ENCODE data around the gene NDST3. TPM values are rescaled to one million over a fixed set of nuclear protein-coding genes. Genes with fewer than 3 reads are reported as not detected.

Gene NDST3
- total RNA-seq, 1 experiment from 2014 or later: not detected

DNA sequence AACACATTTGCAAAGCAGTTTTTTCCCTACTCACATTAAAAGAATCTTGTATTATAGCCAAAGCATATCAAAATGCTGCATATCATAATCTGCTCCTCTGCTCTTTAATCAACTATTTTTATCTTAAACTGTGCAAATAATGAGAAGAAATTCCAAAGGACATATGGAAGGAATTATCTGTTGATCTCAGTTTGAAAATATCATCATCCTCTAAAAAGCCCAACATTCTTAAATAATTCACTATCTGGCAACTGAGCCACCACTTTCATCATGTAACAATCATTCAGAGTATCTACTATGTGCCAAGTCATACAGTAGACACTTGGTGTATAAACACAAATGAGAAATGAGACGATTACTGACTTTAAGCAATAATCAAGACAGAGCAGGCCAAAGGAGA lies 255.5 kb downstream of the NDST3 start:
- no peak overlapping the region for H3K4me3 ChIP-seq (ENCODE audit: low read depth in 2 of 2, low read length in 2 of 2)
- in situ Hi-C loops (cut with HindIII; ENCODE audit: low pct_unique_long_range_greater_than_20kb, low sequenced_read_pairs) (no loop called here), intact Hi-C loops (cut with micrococcal nuclease; ENCODE audit: unreplicated experiment) (no loop called here)
- no peaks in the 10 kb centered on the region for H3K27me3 ChIP-seq (ENCODE audit: control insufficient read depth, insufficient read depth, low read length)
- no peak overlapping the region for H3K27ac ChIP-seq (ENCODE audit: low read length)
- no TSS peak for BruUV-seq (replicated peaks)
- H3K9me3 ChIP-seq (ENCODE audit: control insufficient read depth, insufficient read depth, low read depth, low read length): no peaks in the 10 kb centered on the region
- H3K36me3 ChIP-seq (ENCODE audit: control insufficient read depth, insufficient read depth, low read length): no peaks in the 10 kb centered on the region
- TF ChIP-seq TCF7L2 (IDR thresholded peaks at IDR 0.05; ENCODE audit: low read depth, low read length): no peak
- no peak for TF ChIP-seq REST (IDR thresholded peaks at IDR 0.05; ENCODE audit: insufficient read depth in 1 of 2, low read depth in 2 of 2, low read length in 1 of 2)
- no peak for TF ChIP-seq POLR2AphosphoS5 (IDR thresholded peaks at IDR 0.05; ENCODE audit: low read depth, low read length)
- TF ChIP-seq SIN3A (IDR thresholded peaks at IDR 0.05; ENCODE audit: borderline replicate concordance, insufficient read depth, low read depth, low read length): no peak
- TF ChIP-seq, protein P1, sequence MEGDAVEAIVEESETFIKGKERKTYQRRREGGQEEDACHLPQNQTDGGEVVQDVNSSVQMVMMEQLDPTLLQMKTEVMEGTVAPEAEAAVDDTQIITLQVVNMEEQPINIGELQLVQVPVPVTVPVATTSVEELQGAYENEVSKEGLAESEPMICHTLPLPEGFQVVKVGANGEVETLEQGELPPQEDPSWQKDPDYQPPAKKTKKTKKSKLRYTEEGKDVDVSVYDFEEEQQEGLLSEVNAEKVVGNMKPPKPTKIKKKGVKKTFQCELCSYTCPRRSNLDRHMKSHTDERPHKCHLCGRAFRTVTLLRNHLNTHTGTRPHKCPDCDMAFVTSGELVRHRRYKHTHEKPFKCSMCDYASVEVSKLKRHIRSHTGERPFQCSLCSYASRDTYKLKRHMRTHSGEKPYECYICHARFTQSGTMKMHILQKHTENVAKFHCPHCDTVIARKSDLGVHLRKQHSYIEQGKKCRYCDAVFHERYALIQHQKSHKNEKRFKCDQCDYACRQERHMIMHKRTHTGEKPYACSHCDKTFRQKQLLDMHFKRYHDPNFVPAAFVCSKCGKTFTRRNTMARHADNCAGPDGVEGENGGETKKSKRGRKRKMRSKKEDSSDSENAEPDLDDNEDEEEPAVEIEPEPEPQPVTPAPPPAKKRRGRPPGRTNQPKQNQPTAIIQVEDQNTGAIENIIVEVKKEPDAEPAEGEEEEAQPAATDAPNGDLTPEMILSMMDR (IDR thresholded peaks at IDR 0.05): no peak
- DNase-seq (ENCODE audit: low read depth, low spot score) (no peak), ATAC-seq (no peak)
- no peaks in the 10 kb centered on the region for H3K4me1 ChIP-seq (ENCODE audit: control insufficient read depth, insufficient read depth, low read length)
- ChIA-PET POLR2A (no interaction called here), CTCF (no interaction called here)

DNA sequence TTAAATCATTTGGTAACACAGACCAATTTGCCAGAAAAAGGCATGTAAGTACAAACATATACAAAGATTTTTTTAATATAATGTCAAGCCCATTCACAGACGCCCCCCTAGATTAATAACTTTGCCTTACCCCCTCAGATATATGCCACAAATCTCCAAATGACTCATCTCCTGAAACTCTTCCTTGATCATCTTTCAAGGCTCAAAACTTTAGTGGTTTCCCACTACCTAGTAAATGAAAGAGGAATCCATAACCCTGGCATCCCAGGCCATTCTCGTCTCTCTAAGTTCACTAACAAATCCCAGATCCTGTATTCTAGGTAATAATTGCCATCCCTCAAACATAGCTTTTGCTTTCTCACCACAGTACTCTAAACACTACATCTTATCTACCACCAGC lies 256.7 kb downstream of the NDST3 start:
- POLR2A ChIA-PET: no interaction called here
- Histone ChIP-seq H3K4me3 (ENCODE audit: low read depth in 2 of 2, low read length in 2 of 2) (no peak overlapping the region), H3K9me3 (ENCODE audit: control insufficient read depth, insufficient read depth, low read depth, low read length) (no peaks in the 10 kb centered on the region), H3K27ac (ENCODE audit: low read length) (no peak overlapping the region), H3K36me3 (ENCODE audit: control insufficient read depth, insufficient read depth, low read length) (no peaks in the 10 kb centered on the region), H3K27me3 (ENCODE audit: control insufficient read depth, insufficient read depth, low read length) (no peaks in the 10 kb centered on the region), H3K4me1 (ENCODE audit: control insufficient read depth, insufficient read depth, low read length) (no peaks in the 10 kb centered on the region)
- no peak for ATAC-seq
- DNase-seq (ENCODE audit: low read depth, low spot score): no peak
- intact Hi-C loops (cut with micrococcal nuclease; ENCODE audit: unreplicated experiment): no loop called here
- TF ChIP-seq SIN3A (IDR thresholded peaks at IDR 0.05; ENCODE audit: borderline replicate concordance, insufficient read depth, low read depth, low read length) (no peak), REST (IDR thresholded peaks at IDR 0.05; ENCODE audit: insufficient read depth in 1 of 2, low read depth in 2 of 2, low read length in 1 of 2) (no peak), TCF7L2 (IDR thresholded peaks at IDR 0.05; ENCODE audit: low read depth, low read length) (no peak), POLR2AphosphoS5 (IDR thresholded peaks at IDR 0.05; ENCODE audit: low read depth, low read length) (no peak)
- TF ChIP-seq, protein P1 (IDR thresholded peaks at IDR 0.05): no peak
- no TSS peak for BruUV-seq (replicated peaks)
- in situ Hi-C loops (cut with HindIII; ENCODE audit: low pct_unique_long_range_greater_than_20kb, low sequenced_read_pairs): no loop called here
- CTCF ChIA-PET: no interaction called here

Data from Panc1 (cell line).